Psoas muscle (tissue), 8 donors: Measurements from ENCODE around the gene RPL41. TPM values are rescaled to one million over a fixed set of nuclear protein-coding genes. Genes with fewer than 3 reads are reported as not detected.

Experiments used
- ATAC-seq, 4 donors: fragments of 200-7000 bp; cut with Tn5 transposase; one replicate each; pipeline ENCODE4 v1.9.1; 2020; ENCODE audit warnings: moderate library complexity in 3 of 4, mild to moderate bottlenecking in 2 of 4
- DNase-seq, 2 donors: peaks; one replicate each; pipeline ENCODE4 v3.0.0-alpha.2; 2020
- H3K27ac ChIP-seq: fragments of 200-600 bp; one replicate; pipeline ENCODE4 v1.8.0; 2022
- H3K27me3 ChIP-seq, 3 donors: fragments of 200-600 bp in 1 of 3; one replicate each; pipeline versions ENCODE4 v1.6.1 to v1.8.0; 2013 to 2022; ENCODE audit warnings: low read length in 2 of 3, mild to moderate bottlenecking in 2 of 3, moderate library complexity in 1 of 3; ENCODE audit not compliant: insufficient read depth in 3 of 3
- H3K36me3 ChIP-seq, 2 donors: fragments of 200-600 bp in 1 of 2; one replicate each; pipeline versions ENCODE4 v1.6.1 to v1.8.0; 2013 to 2022; ENCODE audit warnings: low read depth in 1 of 2, mild to moderate bottlenecking in 1 of 2, moderate library complexity in 1 of 2; ENCODE audit not compliant: insufficient read depth in 1 of 2
- H3K4me1 ChIP-seq: fragments of 200-600 bp; one replicate; pipeline ENCODE4 v1.8.0; 2022
- H3K4me3 ChIP-seq: fragments of 200-600 bp; one replicate; pipeline ENCODE4 v1.8.0; 2022; ENCODE audit warnings: mild to moderate bottlenecking
- H3K9me3 ChIP-seq: fragments of 200-600 bp; one replicate; pipeline ENCODE4 v1.8.0; 2022
- CTCF ChIP-seq: fragments of 200-600 bp; IDR thresholded peaks from one replicate; pipeline ENCODE4 v1.8.0; 2022; ENCODE audit warnings: antibody characterized with exemption
- WGBS, 3 donors: extraction: QIAGEN DNeasy Blood & Tissue Kit; methylation state at CpG; one replicate each; pipeline versions ENCODE4 v1.1.6 to v1.1.7; 2013; 5-methylcytosine and 5-hydroxymethylcytosine counted together
- intact Hi-C, 2 donors: fragments of 100-400 bp; cut with DNase I; formaldehyde crosslinking; loops; one replicate each; pipeline versions ENCODE4 v1.11.0 to v1.14.2; 2022
- polyA plus RNA-seq, 3 donors: library from polyadenylated mRNA; stranded (reverse); fragments of 200-250 nt; gene quantifications; one replicate each; pipeline ENCODE4 v1.2.3, GENCODE V29; 2013
- total RNA-seq, 4 donors: library from RNA; stranded (reverse); fragmentation: NEBNext Ultra II Directional in 2 of 4; extraction: Animal tissue kit (Norgen Biotek cat#: 25700) in 2 of 4; gene quantifications; one replicate each; pipeline versions ENCODE4 v1.2.1 to v1.2.4, GENCODE V29; 2021 to 2023
- donor health status: healthy with polysubstance abuse.
- donor health status: DM: no; HTN: no; CAD: no; lungs with moderate emphysema.
- donor health status: Bipolar disorder and iron deficiency.
- donor health status: healthy.
- donor health status: DM: yes; HTN: yes; CAD: no.
- donor health status: DM: no; HTN: no; CAD: no.
- donor health status: DM: no; HTN: no; CAD: no.
- donor health status: DM: yes; HTN: yes; CAD: no.

The RPL41 gene
- total and polyA plus RNA-seq, 7 donors, result 2,052 to 4,096 (median 2,475) TPM

GRCh38 chr12:56102683-56103065, 13.8 kb upstream of the RPL41 start:
- Histone ChIP-seq H3K4me3 (peak overlapping the region; percentile 93), H3K9me3 (no peaks in the 10 kb centered on the region), H3K27me3 (no peaks in the 10 kb centered on the region), H3K36me3 (peaks cover 10 to 18% of the 10 kb centered on the region in 2 donors), H3K27ac (no peak overlapping the region), H3K4me1 (peaks cover 20% of the 10 kb centered on the region)
- 83 to 90% (median 87%) methylated on average over 1 of the region's 1 CpG for WGBS, 3 donors
- ATAC-seq (no peak), DNase-seq (no peak)
- TF ChIP-seq CTCF, result no peak
- intact Hi-C loops, result loop anchor here (5.0 to 10.0 kb wide), 3 partner anchors 55 to 108 kb away; partner anchors contain the start of gene SUOX (in 1 of the 2)

GRCh38 chr12:56103066-56103711, 13.2 kb upstream of the RPL41 start:
- DNase-seq (no peak), ATAC-seq (no peak)
- Histone ChIP-seq H3K27me3 (no peaks in the 10 kb centered on the region), H3K27ac (peak overlapping the region; percentile 89), H3K4me3 (peak overlapping the region; percentile 93), H3K4me1 (peaks cover 20% of the 10 kb centered on the region), H3K9me3 (no peaks in the 10 kb centered on the region), H3K36me3 (peaks cover 15 to 23% of the 10 kb centered on the region in 2 donors)
- 38 to 53% (median 51%) methylated on average over 6 of the region's 6 CpGs for WGBS, 3 donors
- intact Hi-C loops, result loop anchor here (5.0 to 10.0 kb wide), 3 partner anchors 56 to 108 kb away; partner anchors contain the start of gene SUOX (in 1 of the 2)
- no peak for TF ChIP-seq CTCF

- Histone ChIP-seq H3K9me3 (no peaks in the 10 kb centered on the region), H3K4me3 (peak overlapping the region; percentile 93), H3K27me3 (no peaks in the 10 kb centered on the region), H3K4me1 (peaks cover 20% of the 10 kb centered on the region), H3K36me3 (peaks cover 18 to 29% of the 10 kb centered on the region in 2 donors), H3K27ac (peak overlapping the region; percentile 89)
- intact Hi-C loops, result loop anchor here (2.0 to 10.0 kb wide), 4 partner anchors 56 to 109 kb away; partner anchors contain the start of gene SUOX (in 1 of the 2)
- WGBS, 3 donors, result 0 to 3% (median 1%) methylated on average over 8 of the region's 8 CpGs
- ATAC-seq (no peak), DNase-seq (no peak)
- TF ChIP-seq CTCF, result no peak
Measured at GRCh38 chr12:56103823-56104108, 12.7 kb upstream of the RPL41 start.

- peak within 1 kb of the TSS; percentile 89 for H3K27ac ChIP-seq
- 0 to 1% (median 1%) methylated on average over 52 to 60 of the region's 60 CpGs for WGBS, 3 donors
- peaks cover 18 to 34% of the 10 kb centered on the region in 2 donors for H3K36me3 ChIP-seq
- ATAC-seq (peak; percentile 96 to 98 (median 97)), DNase-seq (peak; percentile 98 to 99)
- intact Hi-C loops, result loop anchor here (2.0 to 10.0 kb wide), 4 partner anchors 57 to 109 kb away; partner anchors contain the start of gene SUOX (in 1 of the 2)
- H3K9me3 ChIP-seq, result no peaks in the 10 kb centered on the region
- H3K4me3 ChIP-seq, result peak within 1 kb of the TSS; percentile 93
- no peak for TF ChIP-seq CTCF
- no peaks in the 10 kb centered on the region for H3K27me3 ChIP-seq
- H3K4me1 ChIP-seq, result peaks cover 20% of the 10 kb centered on the region
Measured at GRCh38 chr12:56104109-56104814, 12.2 kb upstream of the RPL41 start, which contains the start of gene PA2G4. Gene PA2G4 (plus strand): TSS chr12:56104559. CDS start chr12:56104738, 179 bp downstream.
